Activated T-helper 1 cell treated with anti-CD3 and anti-CD28 coated beads, Interleukin-2, amount 50 U/mL, for 16 hours (primary cell): ENCODE data around the gene LMX1A.

ENCODE experiments used
- DNase-seq, 2 donors: peaks; one replicate each; pipeline ENCODE4 v3.0.0-alpha.2; 2020; ENCODE audit warnings: low read depth in 1 of 2, low spot score in 1 of 2

LMX1A gene

DNA sequence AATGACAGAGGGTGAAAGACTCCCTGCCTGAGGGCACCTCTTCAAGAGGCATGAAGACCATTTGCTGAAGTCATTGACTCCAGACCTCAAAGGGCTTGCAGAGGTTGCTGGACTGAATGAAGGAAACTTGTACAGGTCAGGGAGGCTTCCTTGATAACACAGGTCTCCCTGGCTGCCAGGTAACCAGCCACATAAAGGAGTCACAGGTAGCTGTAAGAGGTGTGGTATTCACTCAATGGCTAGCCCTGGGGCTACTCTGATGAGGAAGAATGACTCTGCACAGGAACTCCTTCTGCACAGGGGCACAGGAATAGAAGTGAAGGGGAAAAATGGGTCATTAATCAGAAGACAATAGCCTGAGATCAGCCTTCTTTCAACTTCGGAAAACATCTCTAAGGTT is 187.5 kb downstream of the LMX1A start:
- no peak for DNase-seq

DNA sequence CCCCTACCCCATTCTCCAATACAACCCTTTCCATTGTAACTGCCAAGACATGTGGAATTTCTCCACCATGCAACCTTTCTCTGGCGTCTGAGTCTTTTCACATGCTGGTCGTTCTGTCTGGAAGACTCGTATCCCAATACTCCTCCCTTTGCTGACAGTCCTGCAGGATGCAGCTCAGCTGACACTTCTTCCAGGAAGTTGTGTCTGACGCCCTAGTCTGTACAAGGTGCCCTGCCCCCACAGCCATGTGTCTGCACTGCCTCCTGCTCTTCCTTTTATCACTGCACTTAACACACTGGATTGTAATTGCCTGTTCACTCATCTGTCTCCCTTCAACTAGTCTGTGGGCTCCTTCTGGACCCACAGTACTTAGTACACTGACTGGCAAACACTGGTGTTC is 188.0 kb downstream of the LMX1A start:
- DNase-seq: no peak

DNA sequence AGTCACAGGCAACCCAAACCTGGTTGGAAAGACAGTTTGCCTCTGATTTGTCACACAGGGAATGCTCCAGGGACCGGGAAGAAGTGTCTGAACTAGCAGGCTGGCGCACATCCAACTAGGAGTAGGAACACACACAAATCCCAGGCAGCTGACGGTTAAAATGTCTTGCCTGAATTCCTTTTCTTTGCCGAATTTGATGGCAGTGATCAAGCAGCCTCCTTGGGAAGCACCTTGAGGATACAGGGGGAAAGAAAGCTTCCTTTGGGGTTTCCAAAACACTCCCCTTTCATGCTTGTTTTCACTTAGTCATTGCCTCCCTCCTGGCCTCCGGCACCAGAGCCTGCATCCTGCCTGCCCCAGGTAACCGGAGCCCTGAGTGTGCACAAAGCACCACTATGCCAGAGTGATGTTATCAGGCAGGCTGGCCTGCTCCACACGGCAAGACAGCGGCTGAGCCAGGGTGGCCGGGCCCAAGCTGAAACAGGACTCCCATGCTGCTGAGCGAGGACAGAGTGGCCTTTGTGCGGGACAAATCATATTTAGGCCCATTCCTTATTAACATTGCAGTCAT is 193.8 kb downstream of the LMX1A start:
- DNase-seq: no peak

DNA sequence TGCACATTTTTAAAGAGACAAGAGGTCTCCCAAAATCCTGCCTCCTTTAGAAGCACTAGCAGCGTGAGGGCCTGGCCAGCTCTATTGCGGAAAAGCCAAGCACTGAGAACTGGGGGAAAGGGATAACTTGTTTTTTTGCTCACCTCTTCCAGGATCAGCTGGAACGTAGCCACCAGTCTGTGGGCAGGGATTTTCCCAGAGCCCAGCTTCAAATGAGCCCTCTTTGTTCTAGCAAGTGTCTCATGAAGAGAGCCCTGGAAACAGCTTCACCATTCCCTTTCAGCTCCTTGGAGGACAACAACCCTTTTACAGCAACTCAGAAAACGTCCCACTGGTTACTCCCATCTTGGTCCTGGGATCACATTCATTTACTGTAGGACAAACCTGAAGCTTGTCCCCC is 195.4 kb downstream of the LMX1A start:
- DNase-seq: no peak

DNA sequence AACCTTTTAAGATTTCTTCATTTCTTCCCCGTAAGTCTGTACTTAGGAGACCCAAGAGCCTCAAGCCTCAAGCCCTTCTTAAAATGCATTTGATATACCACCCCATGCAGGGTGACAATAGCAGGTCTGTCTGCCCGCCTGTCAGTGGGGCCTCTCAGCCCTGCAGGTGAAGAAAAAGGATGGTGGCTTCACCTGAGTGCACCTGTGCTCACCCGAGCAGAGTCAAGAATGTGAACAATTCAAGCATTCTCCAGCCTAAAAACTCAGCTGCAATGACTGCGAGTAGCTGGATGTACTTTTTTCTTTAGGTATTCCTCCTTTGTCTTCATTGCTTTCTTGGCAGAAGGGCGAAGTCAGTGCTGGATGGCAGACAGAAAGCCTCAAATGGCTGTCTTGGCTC is 203.3 kb downstream of the LMX1A start:
- no peak for DNase-seq

DNA sequence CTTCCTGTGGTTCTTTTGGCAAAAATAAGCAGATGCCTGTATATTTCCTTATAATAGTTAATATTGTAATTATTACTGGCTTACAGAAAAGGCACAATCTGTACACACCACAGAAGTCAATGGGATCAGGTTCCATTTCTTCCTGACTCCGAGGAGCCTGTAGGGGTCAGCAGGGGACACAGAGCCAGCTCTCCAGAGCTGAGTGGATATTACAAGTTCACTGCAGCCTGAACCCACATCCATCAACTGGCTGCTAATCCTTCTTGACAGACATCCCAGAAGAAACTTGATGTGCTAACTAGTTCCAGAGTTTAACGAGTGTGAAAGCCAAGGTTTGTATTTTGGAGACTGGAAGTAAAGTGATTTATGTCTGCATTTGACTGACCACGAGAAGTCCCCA is 203.8 kb downstream of the LMX1A start:
- no peak for DNase-seq

DNA sequence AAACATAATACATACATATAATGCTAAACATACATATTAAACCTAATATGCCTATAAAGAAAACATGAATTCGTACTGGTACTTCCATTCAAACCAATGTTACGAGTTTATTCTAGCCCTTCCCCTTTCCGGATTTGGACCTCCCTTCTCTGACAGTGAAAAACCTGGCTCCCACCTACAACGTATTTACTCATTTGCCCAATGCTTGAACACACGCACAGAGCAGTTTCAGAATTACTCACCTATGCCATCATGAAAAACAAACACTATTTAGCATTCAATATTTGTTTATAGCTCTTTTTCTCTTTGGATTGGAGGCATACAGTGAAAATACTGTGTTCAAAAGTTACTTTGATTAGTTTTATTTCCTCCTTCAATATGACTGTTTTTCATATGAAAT is 204.4 kb downstream of the LMX1A start:
- no peak for DNase-seq
